Retinal pigment epithelial cell (primary cell): Measurements from ENCODE around the gene MYL4.

Source experiments
- DNase-seq: peaks from one replicate; pipeline ENCODE4 v3.0.0-alpha.2; 2010; ENCODE audit warnings: low read depth
- H3K4me3 ChIP-seq: 2 replicates; pipeline ENCODE4 v1.5.1; 2011; ENCODE audit warnings: mild to moderate bottlenecking, low read length, control low read depth, moderate library complexity
- CTCF ChIP-seq: conservative IDR thresholded peaks from 2 replicates; pipeline ENCODE4 v1.5.1; 2011; ENCODE audit warnings: low read depth, low read length, control low read depth, inconsistent platforms

The MYL4 gene

GRCh38 chr17:47188271-47188875, 20.8 kb upstream of the MYL4 start:
- no peak for DNase-seq
- peak overlapping the region; percentile 82 for H3K4me3 ChIP-seq
- TF ChIP-seq CTCF = no peak

- DNase-seq = peak; percentile 85
- no peak for TF ChIP-seq CTCF
- peak within 1 kb of the TSS; percentile 82 for H3K4me3 ChIP-seq
Observed at GRCh38 chr17:47188876-47189731, 20.0 kb upstream of the MYL4 start, which contains the start of gene CDC27. Gene CDC27, minus strand, starts transcription at chr17:47189295. Its CDS starts 123 bp downstream, at chr17:47189172.

GRCh38 chr17:47189732-47190237, 19.4 kb upstream of the MYL4 start:
- no peak for TF ChIP-seq CTCF
- no peak for DNase-seq
- H3K4me3 ChIP-seq = peak overlapping the region; percentile 82

- TF ChIP-seq CTCF = no peak
- no peak for DNase-seq
- H3K4me3 ChIP-seq = no peak overlapping the region
Observed at GRCh38 chr17:47190243-47190642, 18.9 kb upstream of the MYL4 start.

GRCh38 chr17:47190770-47191169, 18.4 kb upstream of the MYL4 start:
- no peak for DNase-seq
- TF ChIP-seq CTCF = no peak
- no peak overlapping the region for H3K4me3 ChIP-seq

- TF ChIP-seq CTCF = no peak
- no peak for DNase-seq
- H3K4me3 ChIP-seq = no peak overlapping the region
Observed at GRCh38 chr17:47192554-47192953, 16.6 kb upstream of the MYL4 start.
